B cell (primary cell): Measurements from ENCODE around the gene ATP8A2. TPM values are rescaled to one million over a fixed set of nuclear protein-coding genes. Genes with fewer than 3 reads are reported as not detected.

Source experiments
- ATAC-seq: fragments of 200-7000 bp; cut with Tn5 transposase; one replicate; pipeline ENCODE4 v1.10.0; 2021; ENCODE audit warnings: low read depth, mild to moderate bottlenecking, moderate number of reproducible peaks, moderate library complexity
- CTCF ChIA-PET: fragments of 350-600 bp; sonication (Branson Sonifier 250); formaldehyde crosslinking; loops from one replicate; lab custom pipeline; 2021; ENCODE audit warnings: antibody characterized with exemption, inconsistent platforms; lab: Charles Lee
- POLR2A ChIA-PET: fragments of 350-600 bp; sonication (Branson Sonifier 250); formaldehyde crosslinking; loops from one replicate; lab custom pipeline; 2021; ENCODE audit warnings: antibody characterized with exemption; lab: Charles Lee
- DNase-seq: peaks from one replicate; pipeline ENCODE4 v3.0.0; 2013
- H2AFZ ChIP-seq: 2 replicates; pipeline ENCODE4 v1.6.1; 2012; ENCODE audit warnings: mild to moderate bottlenecking, low read depth, low read length; ENCODE audit not compliant: insufficient read depth, poor library complexity, severe bottlenecking
- H3K27ac ChIP-seq, 2 donors: 1 replicate in 1 of 2; 2 replicates in 1 of 2; pipeline ENCODE4 v1.5.1; 2012 to 2013; ENCODE audit warnings: low read length in 2 of 2, mild to moderate bottlenecking in 2 of 2, moderate library complexity in 1 of 2
- H3K27me3 ChIP-seq, 4 experiments: fragments of 200-600 bp in 1 of 4; sonication (generic) in 1 of 4; replicated peaks in 1 of 4; 1 replicate in 2 of 4; 2 replicates in 2 of 4; pipeline versions ENCODE4 v1.6.1 to v1.7.0; 2013 to 2016; ENCODE audit warnings: low read length in 3 of 4, mild to moderate bottlenecking in 2 of 4, mixed read lengths in 1 of 4, moderate library complexity in 1 of 4; ENCODE audit not compliant: insufficient read depth in 4 of 4, control insufficient read depth in 3 of 4; ENCODE audit errors: control extremely low read depth in 1 of 4
- H3K36me3 ChIP-seq, 2 experiments: replicated peaks in 1 of 2; 1 replicate in 1 of 2; 2 replicates in 1 of 2; pipeline versions ENCODE4 v1.6.1 to v1.7.1; 2013; ENCODE audit warnings: low read length in 1 of 2; ENCODE audit not compliant: insufficient read depth in 2 of 2, control insufficient read depth in 1 of 2; ENCODE audit errors: control extremely low read depth in 1 of 2, extremely low read depth in 1 of 2
- H3K4me1 ChIP-seq, 2 donors: fragments of 200-600 bp in 1 of 2; sonication (generic) in 1 of 2; 1 replicate in 1 of 2; 2 replicates in 1 of 2; pipeline versions ENCODE4 v1.5.1 to v1.6.1; 2013 to 2017; ENCODE audit warnings: low read length in 2 of 2; ENCODE audit not compliant: control insufficient read depth in 2 of 2, insufficient read depth in 2 of 2
- H3K4me2 ChIP-seq: replicated peaks from 2 replicates; pipeline ENCODE3; 2012; ENCODE audit warnings: mild to moderate bottlenecking, low read depth, low read length; ENCODE audit not compliant: poor library complexity, severe bottlenecking
- H3K4me3 ChIP-seq, 5 experiments: fragments of 200-600 bp in 1 of 5; sonication (generic) in 1 of 5; 1 replicate in 3 of 5; 2 replicates in 2 of 5; pipeline versions ENCODE4 v1.5.1 to v1.7.0; 2011 to 2016; ENCODE audit warnings: low read length in 4 of 5, mild to moderate bottlenecking in 4 of 5, low read depth in 2 of 5, control low read depth in 1 of 5, moderate library complexity in 1 of 5; ENCODE audit not compliant: insufficient read depth in 1 of 5; ENCODE audit errors: control extremely low read depth in 1 of 5, extremely low read depth in 1 of 5
- H3K79me2 ChIP-seq: fragments of 200-600 bp; sonication (generic); one replicate; pipeline ENCODE4 v1.6.0; 2016; ENCODE audit warnings: low read length; ENCODE audit not compliant: control insufficient read depth, insufficient read depth
- H3K9ac ChIP-seq: fragments of 200-600 bp; sonication (generic); 2 replicates; pipeline ENCODE4 v1.6.1; 2017; ENCODE audit warnings: mild to moderate bottlenecking, low read length, moderate library complexity
- H3K9me3 ChIP-seq, 3 donors: one replicate each; pipeline versions ENCODE4 v1.6.1 to v1.7.1; 2013; ENCODE audit warnings: low read length in 2 of 3; ENCODE audit not compliant: control insufficient read depth in 2 of 3, insufficient read depth in 1 of 3; ENCODE audit errors: control extremely low read depth in 1 of 3
- H4K20me1 ChIP-seq: 2 replicates; pipeline ENCODE4 v1.6.0; 2012; ENCODE audit warnings: mild to moderate bottlenecking, low read length; ENCODE audit not compliant: insufficient read depth, control insufficient read depth, poor library complexity, severe bottlenecking
- H3K27ac Mint-ChIP-seq: one replicate; pipeline ENCODE4 v1.8.0; 2021; ENCODE audit warnings: mixed read lengths
- H3K27me3 Mint-ChIP-seq: one replicate; pipeline ENCODE4 v1.8.0; 2021; ENCODE audit warnings: mixed read lengths
- H3K4me1 Mint-ChIP-seq: one replicate; pipeline ENCODE4 v1.8.0; 2021; ENCODE audit warnings: mixed read lengths
- H3K4me3 Mint-ChIP-seq: one replicate; pipeline ENCODE4 v1.8.0; 2021; ENCODE audit warnings: mixed read lengths
- H3K9me3 Mint-ChIP-seq: one replicate; pipeline ENCODE4 v1.8.0; 2022; ENCODE audit warnings: mixed read lengths; ENCODE audit not compliant: insufficient read depth
- EZH2 ChIP-seq: IDR thresholded peaks from 2 replicates; pipeline ENCODE4 v1.6.1; 2012; ENCODE audit warnings: borderline replicate concordance, low read depth, mild to moderate bottlenecking, moderate library complexity, low read length; ENCODE audit not compliant: insufficient read depth, poor library complexity, severe bottlenecking
- WGBS: methylation state at CpG from one replicate; pipeline ENCODE4 v1.1.5; 2013; ENCODE audit warnings: missing lambda C conversion rate; ENCODE audit not compliant: insufficient coverage; 5-methylcytosine and 5-hydroxymethylcytosine counted together
- intact Hi-C: fragments of 100-400 bp; cut with micrococcal nuclease; formaldehyde crosslinking; loops from one replicate; pipeline ENCODE4 v1.10.0; 2022
- polyA plus RNA-seq: library from polyadenylated mRNA; depleted of rRNA; stranded (reverse); fragments of >200 nt; gene quantifications from 2 replicates; pipeline ENCODE4 v1.2.3, GENCODE V29; 2012
- total RNA-seq, 2 donors: library from RNA; stranded (reverse); fragments of 120-200 nt in 1 of 2; gene quantifications; 1 replicate in 1 of 2; 2 replicates in 1 of 2; pipeline versions ENCODE4 v1.2.3 to v1.2.4, GENCODE V29; 2013 to 2022
- TF ChIP-seq, protein P1 (sequence below): fragments of 200-600 bp; IDR thresholded peaks from one replicate; pipeline ENCODE4 v1.8.0; 2022; ENCODE audit warnings: antibody characterized with exemption, mild to moderate bottlenecking

The ATP8A2 gene
- total and polyA plus RNA-seq, 2 donors (not counting 1 experiment from before 2014, with no cell fraction given): not detected

DNA sequence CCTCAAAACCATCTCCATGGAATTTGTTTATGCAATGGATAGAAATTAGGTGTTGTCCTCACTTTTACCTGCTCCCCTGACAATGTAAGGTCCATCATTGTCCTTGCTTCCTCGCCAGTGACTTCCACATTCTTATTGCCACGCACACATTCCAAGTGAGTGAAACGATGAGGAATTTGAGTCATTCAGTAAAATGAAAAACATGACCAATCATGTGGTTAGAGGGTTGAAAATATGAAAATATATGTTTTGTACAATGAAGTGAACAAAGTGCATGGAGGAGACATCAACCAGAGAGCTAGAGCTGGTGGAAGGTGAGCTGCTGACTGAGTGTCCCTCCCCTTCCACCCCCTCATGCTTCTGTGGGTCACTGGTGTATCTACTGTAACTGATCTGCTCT, 91.7 kb downstream of the ATP8A2 start:
- intact Hi-C loops: no loop called here

DNA sequence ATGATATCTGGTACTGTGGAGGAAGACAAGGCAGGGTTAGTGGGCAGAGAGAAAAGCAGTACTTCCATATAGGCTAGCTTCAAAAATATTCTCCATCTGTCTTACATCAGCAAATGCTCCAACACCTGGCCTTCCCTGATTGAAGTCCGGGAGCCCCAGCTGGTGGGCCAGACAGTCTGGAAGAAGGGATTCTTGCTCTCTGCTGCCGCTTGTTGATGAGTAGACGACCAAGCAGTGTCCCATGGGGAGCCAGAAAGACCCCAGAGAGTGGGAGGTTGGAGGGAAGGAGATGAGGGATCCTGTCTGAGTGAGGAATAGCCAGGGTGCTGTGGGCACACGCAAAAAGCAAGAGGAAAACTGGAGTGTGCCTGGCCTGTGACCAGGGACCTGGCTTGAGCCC, 95.1 kb downstream of the ATP8A2 start:
- POLR2A ChIA-PET: no interaction called here
- H3K4me3 ChIP-seq: no peak overlapping the region
- H3K27ac ChIP-seq: no peak overlapping the region
- H3K27ac Mint-ChIP-seq: no peak overlapping the region
- H3K4me1 ChIP-seq: no peaks in the 10 kb centered on the region
- H3K79me2 ChIP-seq: no peaks in the 10 kb centered on the region
- no peak overlapping the region for H3K4me2 ChIP-seq
- TF ChIP-seq, protein P1, sequence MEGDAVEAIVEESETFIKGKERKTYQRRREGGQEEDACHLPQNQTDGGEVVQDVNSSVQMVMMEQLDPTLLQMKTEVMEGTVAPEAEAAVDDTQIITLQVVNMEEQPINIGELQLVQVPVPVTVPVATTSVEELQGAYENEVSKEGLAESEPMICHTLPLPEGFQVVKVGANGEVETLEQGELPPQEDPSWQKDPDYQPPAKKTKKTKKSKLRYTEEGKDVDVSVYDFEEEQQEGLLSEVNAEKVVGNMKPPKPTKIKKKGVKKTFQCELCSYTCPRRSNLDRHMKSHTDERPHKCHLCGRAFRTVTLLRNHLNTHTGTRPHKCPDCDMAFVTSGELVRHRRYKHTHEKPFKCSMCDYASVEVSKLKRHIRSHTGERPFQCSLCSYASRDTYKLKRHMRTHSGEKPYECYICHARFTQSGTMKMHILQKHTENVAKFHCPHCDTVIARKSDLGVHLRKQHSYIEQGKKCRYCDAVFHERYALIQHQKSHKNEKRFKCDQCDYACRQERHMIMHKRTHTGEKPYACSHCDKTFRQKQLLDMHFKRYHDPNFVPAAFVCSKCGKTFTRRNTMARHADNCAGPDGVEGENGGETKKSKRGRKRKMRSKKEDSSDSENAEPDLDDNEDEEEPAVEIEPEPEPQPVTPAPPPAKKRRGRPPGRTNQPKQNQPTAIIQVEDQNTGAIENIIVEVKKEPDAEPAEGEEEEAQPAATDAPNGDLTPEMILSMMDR: no peak
- TF ChIP-seq EZH2: no peak
- H4K20me1 ChIP-seq: no peaks in the 10 kb centered on the region
- ATAC-seq (no peak), DNase-seq (no peak)
- peaks cover 4% of the 10 kb centered on the region for H3K4me1 Mint-ChIP-seq
- peaks cover 46% of the 10 kb centered on the region for H3K27me3 Mint-ChIP-seq
- WGBS: 75% methylated on average over 4 of the region's 4 CpGs
- no peak overlapping the region for H3K4me3 Mint-ChIP-seq
- no peaks in the 10 kb centered on the region for H3K36me3 ChIP-seq
- no peak overlapping the region for H3K9ac ChIP-seq
- intact Hi-C loops: no loop called here
- no peaks in the 10 kb centered on the region for H3K9me3 Mint-ChIP-seq
- peaks cover 0 to 23% (median 14%) of the 10 kb centered on the region in 4 experiments for H3K27me3 ChIP-seq
- peaks cover 0 to 5% (median 0%) of the 10 kb centered on the region in 3 donors for H3K9me3 ChIP-seq
- H2AFZ ChIP-seq: no peak overlapping the region
- CTCF ChIA-PET: no interaction called here

More for the DNA sequence above, 91.7 kb downstream of the ATP8A2 start:
- Histone ChIP-seq H3K36me3 (no peaks in the 10 kb centered on the region), H3K4me2 (no peak overlapping the region), H3K4me1 (no peaks in the 10 kb centered on the region), H4K20me1 (no peaks in the 10 kb centered on the region), H3K79me2 (no peaks in the 10 kb centered on the region), H3K4me3 (no peak overlapping the region), H3K27me3 (peaks cover 0 to 10% (median 3%) of the 10 kb centered on the region in 4 experiments), H3K9me3 (peaks cover 0 to 5% (median 0%) of the 10 kb centered on the region in 3 donors), H3K9ac (no peak overlapping the region), H3K27ac (no peak overlapping the region), H2AFZ (no peak overlapping the region)
- DNase-seq: no peak
- Mint-ChIP-seq H3K9me3 (peaks cover 3% of the 10 kb centered on the region), H3K4me1 (no peaks in the 10 kb centered on the region), H3K4me3 (no peak overlapping the region), H3K27me3 (peaks cover 28% of the 10 kb centered on the region), H3K27ac (no peak overlapping the region)
- no peak for ATAC-seq
- ChIA-PET POLR2A (no interaction called here), CTCF (no interaction called here)
- 90% methylated on average over 2 of the region's 3 CpGs for WGBS
- TF ChIP-seq EZH2: no peak
- TF ChIP-seq, protein P1: no peak
